HEK293T (cell line): ENCODE measurements around the gene ADSS1.

ENCODE experiments used
- CTCF ChIA-PET: fragments of 350-600 bp; formaldehyde crosslinking; extraction: SDS; loops from one replicate; lab custom pipeline; 2021; ENCODE audit warnings: antibody characterized with exemption, inconsistent platforms; lab: Yijun Ruan, JAX
- POLR2A ChIA-PET: fragments of 350-600 bp; formaldehyde crosslinking; extraction: SDS; loops from one replicate; lab custom pipeline; 2020; ENCODE audit warnings: antibody characterized with exemption, inconsistent platforms; lab: Yijun Ruan, JAX
- DNase-seq: peaks from one replicate; pipeline ENCODE4 v3.0.0; 2012; ENCODE audit warnings: mixed read lengths; ENCODE audit errors: extremely low spot score
- ARNT ChIP-seq: fragments of 450-650 bp; IDR thresholded peaks from 2 replicates; pipeline ENCODE4 v1.6.1; 2017; ENCODE audit warnings: mild to moderate bottlenecking
- BHLHE40 ChIP-seq: fragments of 450-650 bp; IDR thresholded peaks from 2 replicates; pipeline ENCODE4 v1.6.1; 2016; ENCODE audit warnings: mild to moderate bottlenecking, moderate library complexity, borderline replicate concordance
- CTBP1 ChIP-seq: fragments of 450-650 bp; IDR thresholded peaks from 2 replicates; pipeline ENCODE4 v1.6.1; 2016; ENCODE audit warnings: borderline replicate concordance
- ELF4 ChIP-seq: fragments of 450-650 bp; IDR thresholded peaks from 2 replicates; pipeline ENCODE4 v1.6.1; 2017; ENCODE audit warnings: antibody characterized with exemption
- FOXA1 ChIP-seq: fragments of 450-650 bp; IDR thresholded peaks from 2 replicates; pipeline ENCODE4 v1.6.1; 2016; ENCODE audit warnings: mild to moderate bottlenecking
- FOXK2 ChIP-seq: fragments of 450-650 bp; IDR thresholded peaks from 2 replicates; pipeline ENCODE4 v1.6.1; 2016; ENCODE audit warnings: mild to moderate bottlenecking
- FOXM1 ChIP-seq: fragments of 450-650 bp; IDR thresholded peaks from 2 replicates; pipeline ENCODE4 v1.6.1; 2017; ENCODE audit warnings: mild to moderate bottlenecking, borderline replicate concordance
- HDGF ChIP-seq: fragments of 450-650 bp; IDR thresholded peaks from 2 replicates; pipeline ENCODE4 v1.6.1; 2017; ENCODE audit warnings: antibody characterized with exemption, borderline replicate concordance
- L3MBTL2 ChIP-seq: fragments of 450-650 bp; conservative IDR thresholded peaks from 2 replicates; pipeline ENCODE4 v1.6.1; 2016; ENCODE audit warnings: mild to moderate bottlenecking
- LEF1 ChIP-seq: fragments of 450-650 bp; IDR thresholded peaks from 2 replicates; pipeline ENCODE4 v1.6.1; 2017; ENCODE audit warnings: mild to moderate bottlenecking, borderline replicate concordance
- NFRKB ChIP-seq: fragments of 450-650 bp; IDR thresholded peaks from 2 replicates; pipeline ENCODE4 v1.6.1; 2016; ENCODE audit warnings: mild to moderate bottlenecking, moderate library complexity
- PKNOX1 ChIP-seq: fragments of 450-650 bp; IDR thresholded peaks from 2 replicates; pipeline ENCODE4 v1.6.1; 2016
- SP1 ChIP-seq: fragments of 450-650 bp; IDR thresholded peaks from 2 replicates; pipeline ENCODE4 v1.6.1; 2017
- SUZ12 ChIP-seq: fragments of 450-650 bp; IDR thresholded peaks from 2 replicates; pipeline ENCODE4 v1.6.1; 2016; ENCODE audit warnings: mild to moderate bottlenecking
- TARDBP ChIP-seq: fragments of 450-650 bp; IDR thresholded peaks from 2 replicates; pipeline ENCODE4 v1.6.1; 2016
- ZNF384 ChIP-seq: fragments of 450-650 bp; IDR thresholded peaks from 2 replicates; pipeline ENCODE4 v1.6.1; 2016

Gene ADSS1

GRCh38 chr14:104757681-104758392 is 33.8 kb downstream of the ADSS1 start:
- POLR2A ChIA-PET, result no interaction called here
- TF ChIP-seq SP1, result no peak
- no peak for TF ChIP-seq LEF1
- no peak for TF ChIP-seq ZNF384
- no peak for TF ChIP-seq TARDBP
- no peak for TF ChIP-seq L3MBTL2
- no peak for TF ChIP-seq ELF4
- TF ChIP-seq FOXK2, result no peak
- no peak for TF ChIP-seq PKNOX1
- no peak for TF ChIP-seq ARNT
- no peak for TF ChIP-seq NFRKB
- TF ChIP-seq BHLHE40, result no peak
- no peak for TF ChIP-seq SUZ12
- no peak for TF ChIP-seq CTBP1
- no peak for TF ChIP-seq FOXA1
- no peak for TF ChIP-seq FOXM1
- TF ChIP-seq HDGF, result no peak
- no peak for DNase-seq
- CTCF ChIA-PET, result interaction anchor here (1.1 kb wide), 1 partner anchor 11 kb away, joined by 3 read pairs; no protein-coding TSS in a partner anchor

- ChIA-PET POLR2A (interaction anchor here (1.4 kb wide), 1 partner anchor 11 kb away, joined by 3 read pairs; no protein-coding TSS in a partner anchor), CTCF (no interaction called here)
- TF ChIP-seq HDGF, result no peak
- no peak for TF ChIP-seq FOXM1
- TF ChIP-seq BHLHE40, result no peak
- TF ChIP-seq FOXK2, result no peak
- TF ChIP-seq ELF4, result no peak
- no peak for DNase-seq
These were observed 35.2 kb downstream of the ADSS1 start for GRCh38 chr14:104758981-104759969.

- POLR2A ChIA-PET, result interaction anchor here (3.8 kb wide), 1 partner anchor 13 kb away, joined by 22 read pairs; the partner anchor contains the start of gene SIVA1
- no peak for DNase-seq
- CTCF ChIA-PET, result interaction anchor here (0.9 kb wide), 1 partner anchor 13 kb away, joined by 4 read pairs; no protein-coding TSS in a partner anchor
- TF ChIP-seq LEF1, result no peak
- TF ChIP-seq SP1, result no peak
- TF ChIP-seq FOXA1, result no peak
- TF ChIP-seq FOXM1, result no peak
- TF ChIP-seq HDGF, result no peak
- no peak for TF ChIP-seq CTBP1
- TF ChIP-seq NFRKB, result no peak
- no peak for TF ChIP-seq L3MBTL2
- no peak for TF ChIP-seq ARNT
- no peak for TF ChIP-seq PKNOX1
- TF ChIP-seq ZNF384, result no peak
- TF ChIP-seq SUZ12, result no peak
These were observed 41.5 kb downstream of the ADSS1 start for GRCh38 chr14:104765517-104765916.

- POLR2A ChIA-PET, result interaction anchor here (0.7 to 1.3 kb wide), 2 partner anchors 11 to 13 kb away, joined by 3 to 7 read pairs; partner anchors contain the start of gene SIVA1
- TF ChIP-seq PKNOX1 (no peak), ZNF384 (no peak), FOXK2 (no peak), L3MBTL2 (no peak), FOXA1 (no peak), FOXM1 (no peak), CTBP1 (no peak), TARDBP (no peak), LEF1 (no peak), BHLHE40 (no peak), ELF4 (no peak), SP1 (no peak), SUZ12 (no peak), NFRKB (no peak), HDGF (no peak), ARNT (no peak)
- no peak for DNase-seq
- CTCF ChIA-PET, result interaction anchor here (0.9 to 1.2 kb wide), 2 partner anchors 14 to 60 kb away, joined by 4 read pairs; no protein-coding TSS in a partner anchor
These were observed 42.3 kb downstream of the ADSS1 start for GRCh38 chr14:104766256-104766862.
